Measurements from ENCODE around the gene CNN2.

CNN2 gene

DNA sequence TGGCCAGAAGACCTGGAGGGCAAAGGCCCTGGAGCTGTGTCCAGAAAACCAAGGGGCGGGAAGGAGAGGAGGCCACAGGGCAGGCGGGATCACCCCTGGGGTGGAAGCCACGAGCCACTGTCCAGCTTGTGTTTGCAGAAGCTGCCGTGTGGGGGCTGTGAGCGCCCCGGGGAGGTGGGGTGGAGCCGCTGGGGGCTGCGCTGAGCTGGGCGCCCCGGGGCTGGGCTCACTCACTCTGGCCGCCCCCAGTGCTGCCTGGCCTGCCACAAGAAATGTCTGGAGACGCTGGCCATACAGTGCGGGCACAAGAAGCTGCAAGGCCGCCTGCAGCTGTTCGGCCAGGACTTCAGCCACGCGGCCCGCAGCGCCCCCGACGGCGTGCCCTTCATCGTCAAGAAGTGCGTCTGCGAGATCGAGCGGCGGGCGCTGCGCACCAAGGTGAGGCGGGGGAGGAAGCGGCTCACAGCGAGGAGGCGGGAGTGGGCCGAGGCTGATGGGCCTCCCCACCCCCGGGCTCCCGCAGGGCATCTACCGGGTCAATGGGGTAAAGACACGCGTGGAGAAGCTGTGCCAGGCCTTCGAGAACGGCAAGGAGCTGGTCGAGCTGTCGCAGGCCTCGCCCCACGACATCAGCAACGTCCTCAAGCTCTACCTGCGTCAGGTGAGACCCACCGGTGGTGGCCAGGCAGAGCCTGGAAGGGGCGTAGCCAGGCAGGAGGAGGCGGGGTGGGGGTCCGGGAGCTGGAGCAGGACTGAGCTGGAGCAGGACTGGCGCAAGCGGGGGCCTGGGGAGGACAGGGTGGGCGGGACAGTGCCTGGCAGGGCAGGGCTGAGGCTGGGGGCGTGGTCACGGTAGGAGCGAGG, 55.1 kb downstream of the CNN2 start:
- DNase-seq (ENCODE audit: low read depth in 2 of 2): no peak

DNA sequence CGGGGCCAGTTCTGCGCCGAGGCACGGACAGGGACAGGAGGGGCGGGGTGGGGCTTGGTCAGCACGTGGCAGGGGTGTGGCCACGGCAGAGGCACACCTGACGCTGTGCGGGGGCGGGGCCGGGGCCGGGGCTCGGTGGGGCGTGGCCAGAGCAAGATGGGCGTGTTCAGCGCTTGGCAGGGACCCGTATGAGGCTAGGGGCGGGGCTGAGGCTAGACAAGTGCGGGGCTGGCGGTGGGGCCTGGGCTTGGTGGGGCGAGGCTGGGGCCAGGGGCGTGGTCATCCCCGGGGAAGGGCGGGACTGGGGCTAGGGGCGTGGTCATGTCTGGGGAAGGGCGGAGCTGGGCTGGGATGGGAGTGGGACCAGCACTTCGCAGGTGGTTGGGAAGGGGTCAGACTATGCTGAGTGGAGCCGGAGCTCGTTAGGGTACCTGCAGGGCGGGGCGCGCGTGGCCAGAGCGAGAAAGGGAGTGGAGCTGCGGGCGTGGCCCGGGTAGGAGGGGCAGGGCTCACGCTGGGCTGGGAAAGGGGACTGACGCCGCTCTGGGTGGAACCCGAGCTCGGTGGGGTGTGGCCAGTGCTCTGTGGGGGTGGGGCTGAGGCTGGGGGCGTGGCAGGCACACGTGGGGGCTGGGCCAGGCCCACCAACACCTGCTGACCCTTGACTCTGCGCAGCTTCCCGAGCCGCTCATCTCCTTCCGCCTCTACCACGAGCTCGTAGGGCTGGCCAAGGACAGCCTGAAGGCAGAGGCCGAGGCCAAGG, 55.9 kb downstream of the CNN2 start:
- DNase-seq (ENCODE audit: low read depth in 2 of 2): peak; percentile 50 to 72

GRCh38 chr19:1082928-1083816, 56.8 kb downstream of the CNN2 start:
- DNase-seq (ENCODE audit: low read depth in 2 of 2): no peak

DNA sequence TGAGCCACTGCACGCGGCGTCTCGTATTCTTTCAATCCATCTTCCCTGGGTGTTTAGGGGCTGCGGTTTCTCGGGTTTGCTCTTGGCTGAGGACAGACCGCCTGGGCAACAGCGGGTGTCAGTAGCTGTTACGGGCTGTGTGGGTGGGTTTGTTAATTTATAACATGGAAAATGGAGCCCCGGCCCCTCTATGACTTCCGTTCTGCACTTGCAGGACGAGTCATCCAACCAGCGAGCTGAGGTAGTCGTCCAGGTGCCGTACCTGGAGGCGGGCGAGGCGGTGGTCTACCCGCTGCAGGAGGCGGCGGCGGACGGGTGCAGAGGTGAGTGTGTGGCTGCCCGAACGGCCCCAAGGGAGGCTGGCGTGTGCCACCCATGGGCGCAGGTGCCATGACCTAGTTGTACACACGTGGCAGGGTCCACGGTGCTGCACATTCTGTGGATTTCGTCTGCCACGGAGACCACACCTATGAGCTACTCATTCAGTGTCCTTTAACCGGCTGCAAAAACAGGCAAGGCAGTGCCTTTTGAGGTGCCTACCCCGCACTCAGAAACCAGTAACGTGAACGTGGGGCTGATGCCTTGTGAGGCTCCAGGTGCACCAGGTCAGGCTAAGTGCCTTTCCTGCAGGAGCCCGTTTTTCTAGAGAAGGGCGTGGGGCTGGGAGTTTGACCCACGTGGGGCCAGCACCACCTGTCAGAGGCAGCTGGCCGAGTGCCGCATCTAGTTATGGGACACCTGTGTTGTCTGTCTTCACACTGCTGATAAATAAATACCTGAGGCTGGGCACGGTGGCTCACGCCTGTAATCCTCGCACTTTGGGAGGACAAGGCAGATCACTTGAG, 57.8 kb downstream of the CNN2 start:
- DNase-seq (ENCODE audit: low read depth in 2 of 2): no peak

DNA sequence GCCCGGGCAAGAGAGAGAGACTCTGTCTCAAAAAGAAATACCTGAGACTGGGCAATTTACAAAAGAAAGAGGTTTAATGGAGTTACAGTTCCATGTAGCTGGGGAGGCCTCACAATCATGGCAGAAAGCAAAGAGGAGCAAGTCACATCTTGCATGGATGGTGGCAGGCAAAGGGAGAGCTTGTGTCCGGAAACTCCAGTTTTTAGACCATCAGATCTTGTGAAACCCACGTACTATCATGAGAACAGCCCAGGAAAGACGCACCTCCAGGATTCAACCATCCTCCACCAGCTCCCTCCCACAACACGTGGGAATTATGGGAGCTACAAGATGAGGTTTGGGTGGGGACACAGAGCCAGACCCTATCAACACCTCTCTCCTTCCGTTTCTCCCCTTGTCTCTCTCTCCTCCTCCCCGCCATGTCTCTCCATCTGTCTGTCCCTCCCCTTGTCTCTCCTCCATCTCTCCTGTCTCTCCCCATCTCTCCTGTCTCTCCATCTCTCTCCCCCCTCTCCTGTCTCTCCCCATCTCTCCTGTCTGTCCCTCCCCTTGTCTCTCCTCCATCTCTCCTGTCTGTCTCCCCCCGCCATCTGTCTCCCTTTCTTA, 58.7 kb downstream of the CNN2 start:
- no peak for DNase-seq (ENCODE audit: low read depth in 2 of 2)

DNA sequence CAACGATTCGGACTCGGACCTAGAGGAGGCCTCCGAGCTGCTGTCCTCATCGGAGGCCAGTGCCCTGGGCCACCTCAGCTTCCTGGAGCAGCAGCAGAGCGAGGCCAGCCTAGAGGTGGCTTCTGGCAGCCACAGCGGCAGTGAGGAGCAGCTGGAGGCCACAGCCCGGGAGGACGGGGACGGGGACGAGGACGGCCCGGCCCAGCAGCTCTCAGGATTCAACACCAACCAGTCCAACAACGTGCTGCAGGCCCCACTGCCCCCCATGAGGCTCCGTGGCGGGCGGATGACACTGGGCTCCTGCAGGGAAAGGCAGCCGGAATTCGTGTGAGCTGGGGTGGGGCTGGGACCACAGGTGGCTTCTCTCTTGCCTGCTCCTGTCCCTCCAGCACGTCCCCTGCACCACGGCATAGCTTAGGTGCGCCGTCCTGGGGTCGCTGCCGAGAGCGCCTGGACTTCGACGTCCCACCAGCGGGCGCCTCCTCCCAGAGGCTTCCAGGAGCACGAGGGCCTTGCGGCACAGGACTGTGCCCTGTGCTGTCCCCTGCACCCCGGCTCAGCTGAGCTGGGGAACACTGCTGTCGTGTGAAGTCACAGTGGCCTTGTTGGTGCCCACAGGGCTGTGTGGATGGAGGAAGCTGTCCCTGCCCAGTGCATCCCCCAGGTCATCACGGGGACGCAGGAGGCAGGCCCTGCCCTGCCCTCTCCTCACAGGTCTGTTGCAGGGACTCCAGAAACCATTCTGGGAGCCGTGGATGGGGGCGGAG, 59.5 kb downstream of the CNN2 start:
- DNase-seq (ENCODE audit: low read depth in 2 of 2): no peak

- DNase-seq (ENCODE audit: low read depth in 2 of 2): no peak
Observed at GRCh38 chr19:1086613-1087012, 60.2 kb downstream of the CNN2 start.

DNA sequence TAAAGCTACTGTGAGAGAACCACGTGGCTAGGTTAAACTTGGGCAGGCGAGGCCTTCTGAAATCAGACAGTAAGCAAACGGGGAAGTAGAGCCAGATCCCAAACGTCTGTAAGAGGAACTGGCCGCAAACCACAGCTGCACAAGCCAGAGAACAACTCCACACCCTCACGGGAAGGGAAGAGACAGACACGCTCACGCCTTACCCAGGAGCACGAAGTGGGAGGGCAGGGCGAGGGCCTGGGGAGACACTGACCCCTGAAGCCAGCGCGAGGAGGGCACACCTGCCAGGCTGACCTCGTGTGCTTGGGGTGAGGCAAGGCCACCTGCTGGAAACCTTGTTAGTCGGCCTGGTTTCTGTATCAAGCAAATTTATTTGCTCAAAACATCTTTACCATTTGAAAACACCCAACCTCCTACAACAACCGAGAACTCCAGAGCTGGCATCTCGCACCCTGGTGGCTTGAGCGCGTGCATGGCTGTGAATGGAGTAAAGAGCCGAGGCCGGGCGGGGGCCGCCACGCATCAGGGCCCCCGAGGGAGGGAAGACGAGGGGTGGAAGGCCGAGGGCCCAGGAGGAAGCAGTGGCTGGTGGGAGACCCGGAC, 61.5 kb downstream of the CNN2 start:
- DNase-seq (ENCODE audit: low read depth in 2 of 2): no peak

DNA sequence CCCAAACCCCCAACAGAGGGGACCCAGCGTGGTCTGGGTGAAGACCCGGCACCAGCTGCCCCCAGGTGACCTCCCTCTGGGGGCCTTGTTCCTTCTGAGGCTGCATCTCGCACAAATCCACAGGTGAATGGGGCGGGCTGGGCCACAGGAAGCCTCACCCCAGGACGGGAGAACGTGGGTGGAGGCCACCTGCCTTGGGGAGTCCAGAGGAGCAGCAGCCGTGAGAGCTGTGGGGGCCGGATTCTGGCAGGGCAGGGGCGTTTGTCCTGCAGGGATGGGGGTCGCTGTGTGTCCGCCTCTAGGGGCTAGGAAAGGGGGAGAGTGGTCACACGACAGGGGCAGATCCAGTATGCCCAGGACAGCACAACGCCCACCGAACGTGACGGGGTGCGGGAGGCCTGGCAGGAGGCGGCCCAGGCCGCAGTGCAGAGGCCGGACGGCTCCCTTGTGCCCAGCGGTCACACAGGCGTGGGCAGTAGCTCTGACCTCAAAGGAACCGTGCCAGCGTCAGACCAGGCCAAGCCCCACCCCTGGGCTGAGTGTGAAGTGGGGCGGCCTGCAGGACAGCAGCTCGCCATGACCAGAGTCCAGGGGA, 62.1 kb downstream of the CNN2 start:
- no peak for DNase-seq (ENCODE audit: low read depth in 2 of 2)
